ENCODE measurements around the gene BTBD2.

DNA sequence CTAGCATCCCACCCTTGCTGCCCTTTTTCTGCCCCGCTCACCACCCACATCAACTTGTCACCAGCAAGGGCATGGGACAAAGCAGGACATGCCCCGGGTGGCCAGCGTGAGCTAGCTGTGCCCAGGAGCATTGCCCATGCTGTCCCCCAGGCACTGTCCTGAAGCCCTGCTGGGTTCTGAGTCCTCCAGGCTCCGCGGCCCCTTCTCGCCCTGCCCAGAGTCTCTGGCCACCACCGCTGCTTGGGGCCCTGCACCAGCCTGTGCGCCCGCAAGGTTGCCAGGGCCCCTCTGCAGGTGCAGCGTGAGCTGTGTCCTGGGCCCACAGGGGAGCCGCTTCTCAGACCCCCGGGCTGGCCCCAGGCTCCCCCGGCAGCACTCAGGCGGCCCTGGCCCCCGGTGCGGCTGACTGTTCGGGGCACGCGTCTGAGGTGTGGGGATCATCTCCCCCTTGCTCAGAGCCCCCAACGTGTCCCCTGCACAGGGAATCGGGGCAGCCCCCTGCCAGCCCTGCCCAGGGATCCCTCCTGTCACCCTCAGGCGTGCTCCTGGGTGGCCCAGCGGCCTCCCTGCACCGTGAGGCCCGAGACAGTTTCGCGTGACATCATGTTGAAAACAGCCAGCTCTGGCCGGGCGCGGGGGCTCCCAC lies 70.5 kb downstream of the BTBD2 start:
- TF ChIP-seq EZH2 (IDR thresholded peaks at IDR 0.05; ENCODE audit: borderline replicate concordance): no peak
- TF ChIP-seq, protein P1, sequence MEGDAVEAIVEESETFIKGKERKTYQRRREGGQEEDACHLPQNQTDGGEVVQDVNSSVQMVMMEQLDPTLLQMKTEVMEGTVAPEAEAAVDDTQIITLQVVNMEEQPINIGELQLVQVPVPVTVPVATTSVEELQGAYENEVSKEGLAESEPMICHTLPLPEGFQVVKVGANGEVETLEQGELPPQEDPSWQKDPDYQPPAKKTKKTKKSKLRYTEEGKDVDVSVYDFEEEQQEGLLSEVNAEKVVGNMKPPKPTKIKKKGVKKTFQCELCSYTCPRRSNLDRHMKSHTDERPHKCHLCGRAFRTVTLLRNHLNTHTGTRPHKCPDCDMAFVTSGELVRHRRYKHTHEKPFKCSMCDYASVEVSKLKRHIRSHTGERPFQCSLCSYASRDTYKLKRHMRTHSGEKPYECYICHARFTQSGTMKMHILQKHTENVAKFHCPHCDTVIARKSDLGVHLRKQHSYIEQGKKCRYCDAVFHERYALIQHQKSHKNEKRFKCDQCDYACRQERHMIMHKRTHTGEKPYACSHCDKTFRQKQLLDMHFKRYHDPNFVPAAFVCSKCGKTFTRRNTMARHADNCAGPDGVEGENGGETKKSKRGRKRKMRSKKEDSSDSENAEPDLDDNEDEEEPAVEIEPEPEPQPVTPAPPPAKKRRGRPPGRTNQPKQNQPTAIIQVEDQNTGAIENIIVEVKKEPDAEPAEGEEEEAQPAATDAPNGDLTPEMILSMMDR (IDR thresholded peaks at IDR 0.05; ENCODE audit: poor library complexity): no peak

All from hepatocyte (in vitro differentiated cells).